PC-3 (cell line): ENCODE results near the gene FOXD4L1. TPM values are rescaled to one million over a fixed set of nuclear protein-coding genes. Genes with fewer than 3 reads are reported as not detected.
"Not testable (repeated sequence)": the region's sequence is repeated elsewhere in the genome, so short reads cannot be mapped to it uniquely, and the experiment has no call there.

Experiments
- ATAC-seq: fragments of 200-7000 bp; cut with Tn5 transposase; 2 replicates; pipeline ENCODE4 v1.9.1; 2020; ENCODE audit warnings: mild to moderate bottlenecking, moderate library complexity
- BruUV-seq: library from RNA; stranded (reverse); fragments of 400-500 nt; replicated peaks from 2 replicates; lab custom pipeline; 2021; lab: Mats Ljungman, UMichigan
- CTCF ChIA-PET: fragments of 300-600 bp; sonication (Branson Sonifier 250); formaldehyde crosslinking; loops from one replicate; lab custom pipeline; 2022; ENCODE audit warnings: antibody characterized with exemption; lab: Charles Lee
- POLR2A ChIA-PET: fragments of 300-600 bp; sonication (Branson Sonifier 250); formaldehyde crosslinking; loops from one replicate; lab custom pipeline; 2022; ENCODE audit warnings: antibody characterized with exemption; ENCODE audit not compliant: unreplicated experiment; lab: Charles Lee
- DNase-seq: peaks from one replicate; pipeline ENCODE4 v3.0.0-alpha.2; 2015
- H2AFZ ChIP-seq: fragments of 300-600 bp; sonication (generic); 2 replicates; pipeline ENCODE4 v1.6.0; 2016; ENCODE audit warnings: antibody characterized with exemption, low read length
- H3F3A ChIP-seq: fragments of 300-600 bp; sonication (generic); one replicate; pipeline ENCODE4 v1.6.0; 2017; ENCODE audit warnings: antibody characterized with exemption, low read length, control low read depth, mild to moderate bottlenecking; ENCODE audit not compliant: unreplicated experiment
- H3K27ac ChIP-seq: fragments of 300-600 bp; sonication (generic); 2 replicates; pipeline ENCODE4 v1.5.1; 2016; ENCODE audit warnings: mild to moderate bottlenecking, low read length
- H3K27me3 ChIP-seq: fragments of 300-600 bp; sonication (generic); 2 replicates; pipeline ENCODE4 v1.6.1; 2016; ENCODE audit warnings: low read length, mixed read lengths
- H3K36me3 ChIP-seq: fragments of 300-600 bp; sonication (generic); 2 replicates; pipeline ENCODE4 v1.6.1; 2016; ENCODE audit warnings: low read depth, mixed run types, low read length, mixed read lengths
- H3K4me1 ChIP-seq: fragments of 300-600 bp; sonication (generic); 2 replicates; pipeline ENCODE4 v1.5.1; 2016; ENCODE audit warnings: low read length; ENCODE audit not compliant: insufficient read depth
- H3K4me2 ChIP-seq: fragments of 300-600 bp; sonication (generic); 2 replicates; pipeline ENCODE4 v1.6.0; 2016; ENCODE audit warnings: low read length
- H3K4me3 ChIP-seq: fragments of 300-600 bp; sonication (generic); 2 replicates; pipeline ENCODE4 v1.5.1; 2016; ENCODE audit warnings: mild to moderate bottlenecking, low read length, mixed read lengths
- H3K79me2 ChIP-seq: fragments of 300-600 bp; sonication (generic); 2 replicates; pipeline ENCODE4 v1.6.1; 2017; ENCODE audit warnings: low read length, mixed read lengths
- H3K9ac ChIP-seq: fragments of 300-600 bp; sonication (generic); 2 replicates; pipeline ENCODE4 v1.6.0; 2016; ENCODE audit warnings: mild to moderate bottlenecking, low read length
- H3K9me2 ChIP-seq: fragments of 300-600 bp; sonication (generic); replicated peaks from 2 replicates; pipeline ENCODE4 v1.6.1; 2016; ENCODE audit warnings: mixed run types, low read length, mixed read lengths
- H3K9me3 ChIP-seq: fragments of 300-600 bp; sonication (generic); 2 replicates; pipeline ENCODE4 v1.6.1; 2016; ENCODE audit warnings: low read length, mixed read lengths
- H4K20me1 ChIP-seq: fragments of 300-600 bp; sonication (generic); 2 replicates; pipeline ENCODE4 v1.6.1; 2016; ENCODE audit warnings: low read length, mixed read lengths
- intact Hi-C: fragments of 100-400 bp; cut with micrococcal nuclease; formaldehyde crosslinking; loops from 2 replicates; pipeline ENCODE4 v1.9.0; 2023
- total RNA-seq: library from RNA; depleted of rRNA; stranded (reverse); fragments of >200 nt; gene quantifications from 2 replicates; pipeline ENCODE4 v1.2.3, GENCODE V29; 2014

Gene FOXD4L1
- total RNA-seq, 1 experiment from 2014 or later: 0.33 TPM

DNA sequence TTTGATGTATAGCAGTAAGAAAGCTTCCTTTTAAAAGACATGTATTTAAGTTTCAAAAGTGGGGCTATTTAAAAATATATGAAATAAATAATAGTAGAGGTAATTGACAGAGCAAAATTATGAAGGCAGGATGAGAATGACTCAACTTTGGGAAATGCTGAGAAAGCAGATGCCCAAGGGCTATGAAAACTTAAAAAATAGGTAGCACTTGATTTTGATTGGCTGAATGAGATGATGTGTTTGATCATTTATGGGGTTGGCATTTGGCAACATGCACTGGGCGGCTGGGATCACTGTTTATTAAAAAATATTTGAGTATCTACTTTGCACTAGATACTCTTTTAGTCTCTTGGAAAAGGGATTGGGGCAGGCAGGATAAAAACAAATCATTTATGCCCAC is 26.5 kb downstream of the FOXD4L1 start:
- peak; percentile 62 for ATAC-seq
- H3K4me1 ChIP-seq, H3K27me3 ChIP-seq, BruUV-seq, H3K79me2 ChIP-seq, H2AFZ ChIP-seq, H3K9me2 ChIP-seq, intact Hi-C loops, H3K9ac ChIP-seq, H3F3A ChIP-seq, H3K27ac ChIP-seq, H4K20me1 ChIP-seq, CTCF ChIA-PET, H3K36me3 ChIP-seq, H3K4me2 ChIP-seq, H3K4me3 ChIP-seq, H3K9me3 ChIP-seq, POLR2A ChIA-PET: not testable (repeated sequence)
- peak; percentile 42 for DNase-seq

DNA sequence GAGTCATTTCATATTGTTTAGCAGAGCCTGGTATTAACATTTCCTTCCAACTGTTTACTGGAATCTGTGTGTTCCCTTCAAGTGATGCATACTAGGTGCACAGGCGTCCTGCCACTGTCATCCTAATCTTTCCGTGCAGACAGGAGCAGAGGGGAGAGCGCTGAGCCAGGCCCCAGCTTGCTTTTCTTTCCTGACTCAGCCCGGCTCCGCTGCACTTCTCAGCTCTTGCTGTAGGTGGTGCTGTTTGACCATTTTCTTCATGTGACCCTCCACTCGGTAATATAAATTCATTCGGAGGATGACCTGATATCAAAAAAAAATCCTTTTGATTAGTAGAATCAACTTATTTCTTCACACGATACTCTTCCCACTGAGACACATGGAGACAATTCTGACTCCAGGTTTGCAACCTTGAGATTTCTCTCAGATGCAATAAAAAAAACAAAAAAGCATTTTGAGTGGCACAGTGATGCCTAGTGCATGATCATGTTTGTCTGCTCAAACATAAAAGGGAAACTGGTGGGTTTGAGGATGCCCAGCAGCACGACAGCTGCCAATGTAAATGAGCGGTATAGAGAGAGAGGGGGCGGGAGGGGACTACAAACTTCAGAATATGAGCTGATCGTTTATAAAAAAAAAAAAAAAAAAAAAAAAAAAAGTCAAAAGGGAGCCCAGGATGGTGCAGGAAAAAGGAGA is 29.0 kb downstream of the FOXD4L1 start:
- H4K20me1 ChIP-seq, H3K79me2 ChIP-seq, H3K4me1 ChIP-seq, H3K9ac ChIP-seq, H3K9me3 ChIP-seq, H3F3A ChIP-seq, H3K36me3 ChIP-seq, intact Hi-C loops, DNase-seq, H3K4me2 ChIP-seq, H3K4me3 ChIP-seq, H3K9me2 ChIP-seq, BruUV-seq, H2AFZ ChIP-seq, CTCF ChIA-PET, H3K27me3 ChIP-seq, POLR2A ChIA-PET, H3K27ac ChIP-seq: not testable (repeated sequence)
- peak; percentile 80 for ATAC-seq

- H3K4me3 ChIP-seq, H3K9me3 ChIP-seq, H2AFZ ChIP-seq, POLR2A ChIA-PET, ATAC-seq, H3K27me3 ChIP-seq, DNase-seq, H3K79me2 ChIP-seq, H3K36me3 ChIP-seq, H3K4me1 ChIP-seq, intact Hi-C loops, H3K9ac ChIP-seq, CTCF ChIA-PET, H4K20me1 ChIP-seq, H3K9me2 ChIP-seq, H3K27ac ChIP-seq, BruUV-seq, H3F3A ChIP-seq, H3K4me2 ChIP-seq: not testable (repeated sequence)
Observed at GRCh38 chr2:113528126-113528525, 29.7 kb downstream of the FOXD4L1 start.

GRCh38 chr2:113528904-113529303 is 30.4 kb downstream of the FOXD4L1 start:
- H4K20me1 ChIP-seq, H3F3A ChIP-seq, H3K4me1 ChIP-seq, H3K9me2 ChIP-seq, H3K4me2 ChIP-seq, H3K36me3 ChIP-seq, CTCF ChIA-PET, POLR2A ChIA-PET, H3K79me2 ChIP-seq, H3K4me3 ChIP-seq, DNase-seq, H3K9ac ChIP-seq, ATAC-seq, H3K9me3 ChIP-seq, H3K27ac ChIP-seq, BruUV-seq, H3K27me3 ChIP-seq, H2AFZ ChIP-seq, intact Hi-C loops: not testable (repeated sequence)

- H3K36me3 ChIP-seq, H3K9me3 ChIP-seq, intact Hi-C loops, CTCF ChIA-PET, H3K79me2 ChIP-seq, BruUV-seq, H3K9ac ChIP-seq, H3F3A ChIP-seq, H3K4me3 ChIP-seq, DNase-seq, POLR2A ChIA-PET, ATAC-seq, H3K9me2 ChIP-seq, H3K4me1 ChIP-seq, H4K20me1 ChIP-seq, H3K27ac ChIP-seq, H2AFZ ChIP-seq, H3K27me3 ChIP-seq, H3K4me2 ChIP-seq: not testable (repeated sequence)
Observed at GRCh38 chr2:113532991-113533390, 34.5 kb downstream of the FOXD4L1 start.

- POLR2A ChIA-PET: not testable (repeated sequence)
Observed at GRCh38 chr2:113536573-113536972, 38.1 kb downstream of the FOXD4L1 start.

GRCh38 chr2:113540834-113541203 is 42.4 kb downstream of the FOXD4L1 start:
- DNase-seq, H3K9me3 ChIP-seq, CTCF ChIA-PET, POLR2A ChIA-PET, H3K27me3 ChIP-seq, intact Hi-C loops, H3K9me2 ChIP-seq, H3K9ac ChIP-seq, H4K20me1 ChIP-seq, H3K4me1 ChIP-seq, H3K36me3 ChIP-seq, H3F3A ChIP-seq, H2AFZ ChIP-seq, H3K79me2 ChIP-seq: not testable (repeated sequence)
- H3K4me2 ChIP-seq: peak overlapping the region; percentile 76; the same call in 1 of the 2 replicates
- H3K4me3 ChIP-seq: peak overlapping the region; percentile 66; the same call in 1 of the 2 replicates
- TSS peak; percentile 76 for BruUV-seq
- H3K27ac ChIP-seq: peak overlapping the region; percentile 61
- peak; percentile 16 for ATAC-seq

More at GRCh38 chr2:113536573-113536972, 38.1 kb downstream of the FOXD4L1 start:
- DNase-seq, BruUV-seq, H4K20me1 ChIP-seq, intact Hi-C loops, H2AFZ ChIP-seq, CTCF ChIA-PET, H3K36me3 ChIP-seq, H3K4me1 ChIP-seq, H3K9me3 ChIP-seq, H3K79me2 ChIP-seq, H3K27me3 ChIP-seq, H3K27ac ChIP-seq, H3K4me2 ChIP-seq, H3F3A ChIP-seq, H3K9me2 ChIP-seq, H3K4me3 ChIP-seq, H3K9ac ChIP-seq: not testable (repeated sequence)
- ATAC-seq: peak; percentile 10
